SK-N-SH (cell line): ENCODE measurements around the gene SLC44A5. TPM values are rescaled to one million over a fixed set of nuclear protein-coding genes. Genes with fewer than 3 reads are reported as not detected.
"Not testable (repeated sequence)": the region's sequence is repeated elsewhere in the genome, so short reads cannot be mapped to it uniquely, and the experiment has no call there.

ENCODE experiments used
- CTCF ChIA-PET: fragments of 300-600, 350-600 bp; formaldehyde crosslinking; extraction: SDS; loops from one replicate; lab custom pipeline; 2021; lab: Yijun Ruan, JAX
- POLR2A ChIA-PET: fragments of 350-600 bp; sonication (Branson Sonifier 250); formaldehyde crosslinking; extraction: SDS; loops from one replicate; lab custom pipeline; 2020; ENCODE audit warnings: antibody characterized with exemption, inconsistent platforms; lab: Yijun Ruan, JAX
- DNase-seq: peaks from one replicate; pipeline ENCODE4 v3.0.0; 2012
- H2AFZ ChIP-seq: fragments of 200-600 bp; sonication (generic); 2 replicates; pipeline ENCODE4 v1.8.1; 2016; ENCODE audit warnings: antibody characterized with exemption, mild to moderate bottlenecking, low read depth
- H3F3A ChIP-seq: fragments of 200-600 bp; sonication (generic); replicated peaks from 2 replicates; pipeline ENCODE3; 2016; ENCODE audit warnings: antibody characterized with exemption, mild to moderate bottlenecking; ENCODE audit not compliant: insufficient read depth
- H3K27ac ChIP-seq, 2 experiments: fragments of 200-500 bp in 1 of 2; fragments of 200-600 bp in 1 of 2; sonication (Bioruptor generic) in 1 of 2; sonication (generic), shearing (Covaris generic) in 1 of 2; 2 replicates each; pipeline versions ENCODE4 v1.5.1 to v1.6.1; 2014 to 2016; ENCODE audit warnings: low read depth in 2 of 2, inconsistent platforms in 1 of 2, low read length in 1 of 2, mild to moderate bottlenecking in 1 of 2, mixed read lengths in 1 of 2
- H3K27me3 ChIP-seq: fragments of 200-600 bp; sonication (generic), shearing (Covaris generic); 2 replicates; pipeline ENCODE4 v1.6.1; 2016; ENCODE audit warnings: mixed run types; ENCODE audit not compliant: insufficient read depth
- H3K36me3 ChIP-seq, 2 experiments: fragments of 200-500 bp in 1 of 2; fragments of 200-600 bp in 1 of 2; sonication (Bioruptor generic) in 1 of 2; sonication (generic) in 1 of 2; replicated peaks in 1 of 2; 2 replicates each; pipeline versions ENCODE3 to v1.5.1; 2014 to 2016; ENCODE audit warnings: low read length in 1 of 2, mild to moderate bottlenecking in 1 of 2; ENCODE audit not compliant: insufficient read depth in 2 of 2, control insufficient read depth in 1 of 2
- H3K4me1 ChIP-seq, 2 experiments: fragments of 200-500 bp in 1 of 2; fragments of 200-600 bp in 1 of 2; sonication (Bioruptor generic) in 1 of 2; sonication (generic), shearing (Covaris generic) in 1 of 2; 2 replicates each; pipeline versions ENCODE4 v1.5.1 to v1.6.1; 2014 to 2016; ENCODE audit warnings: low read depth in 1 of 2, low read length in 1 of 2, mixed run types in 1 of 2; ENCODE audit not compliant: insufficient read depth in 2 of 2, control insufficient read depth in 1 of 2
- H3K4me2 ChIP-seq: fragments of 200-600 bp; sonication (generic), shearing (Covaris generic); 2 replicates; pipeline ENCODE4 v1.6.1; 2017; ENCODE audit warnings: mixed run types
- H3K4me3 ChIP-seq, 2 experiments: fragments of 200-500 bp in 1 of 2; fragments of 200-600 bp in 1 of 2; sonication (Bioruptor generic) in 1 of 2; sonication (generic), shearing (Covaris generic) in 1 of 2; 2 replicates each; pipeline versions ENCODE4 v1.5.1 to v1.8.1; 2014 to 2016; ENCODE audit warnings: low read depth in 2 of 2, inconsistent platforms in 1 of 2, low read length in 1 of 2, mild to moderate bottlenecking in 1 of 2, mixed read lengths in 1 of 2, moderate library complexity in 1 of 2
- H3K79me2 ChIP-seq: fragments of 200-600 bp; sonication (generic); 2 replicates; pipeline ENCODE4 v1.8.1; 2017; ENCODE audit warnings: mild to moderate bottlenecking; ENCODE audit not compliant: insufficient read depth
- H3K9ac ChIP-seq: fragments of 200-600 bp; sonication (generic); 2 replicates; pipeline ENCODE4 v1.6.1; 2017; ENCODE audit warnings: mixed run types
- H3K9me2 ChIP-seq: fragments of 200-600 bp; sonication (generic); 2 replicates; pipeline ENCODE4 v1.6.1; 2017; ENCODE audit warnings: mixed run types
- H3K9me3 ChIP-seq: fragments of 200-600 bp; sonication (generic); 2 replicates; pipeline ENCODE4 v1.6.1; 2017; ENCODE audit warnings: mixed run types, mild to moderate bottlenecking, moderate library complexity
- H4K20me1 ChIP-seq: fragments of 200-600 bp; sonication (generic); 2 replicates; pipeline ENCODE4 v1.6.1; 2017; ENCODE audit warnings: mild to moderate bottlenecking, mixed run types; ENCODE audit not compliant: insufficient read depth
- FOSL2 ChIP-seq: IDR thresholded peaks from 2 replicates; pipeline ENCODE4 v1.4.0; 2012; ENCODE audit warnings: low read depth, mild to moderate bottlenecking, moderate library complexity, borderline replicate concordance
- GABPA ChIP-seq: IDR thresholded peaks from 2 replicates; pipeline ENCODE4 v1.4.0; 2012; ENCODE audit warnings: low read depth, mild to moderate bottlenecking
- JUND ChIP-seq: IDR thresholded peaks from 2 replicates; pipeline ENCODE4 v1.4.0; 2012
- PBX3 ChIP-seq: IDR thresholded peaks from 2 replicates; pipeline ENCODE4; 2012
- RAD21 ChIP-seq: IDR thresholded peaks from 2 replicates; pipeline ENCODE4 v1.6.1; 2012; ENCODE audit warnings: mild to moderate bottlenecking, low read length
- TCF12 ChIP-seq: IDR thresholded peaks from 2 replicates; pipeline ENCODE4 v1.4.0; 2012
- WGBS: methylation state at CpG from one replicate; pipeline ENCODE4 v1.1.6; 2017; ENCODE audit warnings: low lambda C conversion rate; 5-methylcytosine and 5-hydroxymethylcytosine counted together
- polyA plus RNA-seq, 3 experiments: library from polyadenylated mRNA; depleted of rRNA; stranded (reverse); fragments of >200 nt; gene quantifications; 2 replicates each; pipeline ENCODE4 v1.2.3, GENCODE V29; 2012

SLC44A5 gene
- polyA plus RNA-seq, 1 of the 3 experiments (the other 2 are of a cell fraction): 4.9 TPM

- Histone ChIP-seq H2AFZ (no peak overlapping the region), H3K4me1 (no peaks in the 10 kb centered on the region), H3K27ac (no peak overlapping the region), H3K9me3 (no peaks in the 10 kb centered on the region), H3K4me3 (no peak overlapping the region), H3K27me3 (no peaks in the 10 kb centered on the region), H3K79me2 (no peaks in the 10 kb centered on the region), H3K36me3 (no peaks in the 10 kb centered on the region), H4K20me1 (no peaks in the 10 kb centered on the region), H3K9ac (no peak overlapping the region), H3F3A (no peaks in the 10 kb centered on the region), H3K4me2 (no peak overlapping the region), H3K9me2 (no peaks in the 10 kb centered on the region)
- DNase-seq: no peak
- POLR2A ChIA-PET: no interaction called here
- WGBS: 47% methylated on average over 3 of the region's 3 CpGs
- CTCF ChIA-PET: no interaction called here
- TF ChIP-seq GABPA (no peak), RAD21 (no peak), PBX3 (peak; percentile 76), TCF12 (peak; percentile 39; the same call in 1 of the 2 replicates), JUND (peak; percentile 37; the same call in 1 of the 2 replicates), FOSL2 (peak; percentile 64; the same call in 1 of the 2 replicates)
Measured at GRCh38 chr1:75412616-75413015, 198.3 kb downstream of the SLC44A5 start.

- H3K4me2 ChIP-seq, H3K4me1 ChIP-seq, H3K9me2 ChIP-seq, H3F3A ChIP-seq, POLR2A ChIA-PET, H3K27me3 ChIP-seq, H2AFZ ChIP-seq, H3K9me3 ChIP-seq, H3K9ac ChIP-seq, CTCF ChIA-PET, H3K36me3 ChIP-seq, DNase-seq, H4K20me1 ChIP-seq, H3K4me3 ChIP-seq, H3K27ac ChIP-seq, H3K79me2 ChIP-seq: not testable (repeated sequence)
- 30% methylated on average over 1 of the region's 1 CpG for WGBS
Measured at GRCh38 chr1:75404681-75405080, 206.2 kb downstream of the SLC44A5 start.

GRCh38 chr1:75403147-75403646, 207.7 kb downstream of the SLC44A5 start:
- H3K9me3 ChIP-seq, H3K9ac ChIP-seq, H3K4me1 ChIP-seq, POLR2A ChIA-PET, H3K36me3 ChIP-seq, H3K4me3 ChIP-seq, H3K27ac ChIP-seq, H2AFZ ChIP-seq, H4K20me1 ChIP-seq, H3K4me2 ChIP-seq, H3F3A ChIP-seq, H3K79me2 ChIP-seq, H3K27me3 ChIP-seq, DNase-seq, H3K9me2 ChIP-seq: not testable (repeated sequence)
- 77% methylated on average over 4 of the region's 5 CpGs for WGBS
- CTCF ChIA-PET: interaction anchor here (1.0 to 1.3 kb wide), 3 partner anchors 13 to 229 kb away, joined by 3 to 5 read pairs (median 3); no protein-coding TSS in a partner anchor
